ENCODE data around the gene CHCT1. TPM values are rescaled to one million over a fixed set of nuclear protein-coding genes. Genes with fewer than 3 reads are reported as not detected.

CHCT1 gene
- total RNA-seq, 1 experiment from 2014 or later: 0.88 TPM

GRCh38 chr17:60390186-60390585 is 32.1 kb upstream of the CHCT1 start:
- no peaks in the 10 kb centered on the region for H3K27me3 ChIP-seq (replicated peaks; ENCODE audit: insufficient read depth, low read depth, low read length, poor library complexity)
- H3K36me3 ChIP-seq (ENCODE audit: insufficient read depth, low read length, poor library complexity, severe bottlenecking): no peaks in the 10 kb centered on the region
- intact Hi-C loops (cut with micrococcal nuclease; ENCODE audit: unreplicated experiment): no loop called here
- CTCF ChIA-PET: no interaction called here
- H3K9me3 ChIP-seq (ENCODE audit: low read depth, low read length, poor library complexity, severe bottlenecking): no peaks in the 10 kb centered on the region
- peak overlapping the region; percentile 89 for H3K27ac ChIP-seq (ENCODE audit: low read depth, low read length, poor library complexity, severe bottlenecking)
- peak overlapping the region; percentile 89 for H3K4me3 ChIP-seq (ENCODE audit: low read depth, low read length, poor library complexity, severe bottlenecking)
- H3K4me1 ChIP-seq (ENCODE audit: insufficient read depth, low read length, poor library complexity, severe bottlenecking): peaks cover 61% of the 10 kb centered on the region
- BruUV-seq (replicated peaks): TSS peak; percentile 37
- DNase-seq (ENCODE audit: low spot score): peak; percentile 58
- TF ChIP-seq, protein P1, sequence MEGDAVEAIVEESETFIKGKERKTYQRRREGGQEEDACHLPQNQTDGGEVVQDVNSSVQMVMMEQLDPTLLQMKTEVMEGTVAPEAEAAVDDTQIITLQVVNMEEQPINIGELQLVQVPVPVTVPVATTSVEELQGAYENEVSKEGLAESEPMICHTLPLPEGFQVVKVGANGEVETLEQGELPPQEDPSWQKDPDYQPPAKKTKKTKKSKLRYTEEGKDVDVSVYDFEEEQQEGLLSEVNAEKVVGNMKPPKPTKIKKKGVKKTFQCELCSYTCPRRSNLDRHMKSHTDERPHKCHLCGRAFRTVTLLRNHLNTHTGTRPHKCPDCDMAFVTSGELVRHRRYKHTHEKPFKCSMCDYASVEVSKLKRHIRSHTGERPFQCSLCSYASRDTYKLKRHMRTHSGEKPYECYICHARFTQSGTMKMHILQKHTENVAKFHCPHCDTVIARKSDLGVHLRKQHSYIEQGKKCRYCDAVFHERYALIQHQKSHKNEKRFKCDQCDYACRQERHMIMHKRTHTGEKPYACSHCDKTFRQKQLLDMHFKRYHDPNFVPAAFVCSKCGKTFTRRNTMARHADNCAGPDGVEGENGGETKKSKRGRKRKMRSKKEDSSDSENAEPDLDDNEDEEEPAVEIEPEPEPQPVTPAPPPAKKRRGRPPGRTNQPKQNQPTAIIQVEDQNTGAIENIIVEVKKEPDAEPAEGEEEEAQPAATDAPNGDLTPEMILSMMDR (conservative IDR thresholded peaks at IDR 0.05; ENCODE audit: low read depth, low read length): no peak
- no peak for TF ChIP-seq EZH2 (IDR thresholded peaks at IDR 0.05; ENCODE audit: borderline replicate concordance, low read depth, low read length, poor library complexity, severe bottlenecking)
- POLR2A ChIA-PET (ENCODE audit: low non-redundant PET): no interaction called here

- BruUV-seq (replicated peaks): no TSS peak
- intact Hi-C loops (cut with micrococcal nuclease; ENCODE audit: unreplicated experiment): no loop called here
Measured at GRCh38 chr17:60390925-60391470, 31.3 kb upstream of the CHCT1 start.

GRCh38 chr17:60391471-60392041 is 30.7 kb upstream of the CHCT1 start:
- TF ChIP-seq, protein P1 (conservative IDR thresholded peaks at IDR 0.05; ENCODE audit: low read depth, low read length): no peak
- TF ChIP-seq EZH2 (IDR thresholded peaks at IDR 0.05; ENCODE audit: borderline replicate concordance, low read depth, low read length, poor library complexity, severe bottlenecking): no peak
- peaks cover 59% of the 10 kb centered on the region for H3K4me1 ChIP-seq (ENCODE audit: insufficient read depth, low read length, poor library complexity, severe bottlenecking)
- H3K36me3 ChIP-seq (ENCODE audit: insufficient read depth, low read length, poor library complexity, severe bottlenecking): no peaks in the 10 kb centered on the region
- no TSS peak for BruUV-seq (replicated peaks)
- H3K27ac ChIP-seq (ENCODE audit: low read depth, low read length, poor library complexity, severe bottlenecking): peak overlapping the region; percentile 89
- POLR2A ChIA-PET (ENCODE audit: low non-redundant PET): interaction anchor here (0.7 kb wide), 1 partner anchor 32 kb away, joined by 3 read pairs; no protein-coding TSS in a partner anchor
- H3K27me3 ChIP-seq (replicated peaks; ENCODE audit: insufficient read depth, low read depth, low read length, poor library complexity): no peaks in the 10 kb centered on the region
- intact Hi-C loops (cut with micrococcal nuclease; ENCODE audit: unreplicated experiment): loop anchor here (1.0 kb wide), 1 partner anchor 142 kb away; no protein-coding TSS in a partner anchor
- no peak for DNase-seq (ENCODE audit: low spot score)
- CTCF ChIA-PET: interaction anchor here (1.3 kb wide), 1 partner anchor 160 kb away, joined by 4 read pairs; no protein-coding TSS in a partner anchor
- peak overlapping the region; percentile 89 for H3K4me3 ChIP-seq (ENCODE audit: low read depth, low read length, poor library complexity, severe bottlenecking)
- no peaks in the 10 kb centered on the region for H3K9me3 ChIP-seq (ENCODE audit: low read depth, low read length, poor library complexity, severe bottlenecking)

More at GRCh38 chr17:60390925-60391470, 31.3 kb upstream of the CHCT1 start:
- TF ChIP-seq EZH2 (IDR thresholded peaks at IDR 0.05; ENCODE audit: borderline replicate concordance, low read depth, low read length, poor library complexity, severe bottlenecking): no peak
- TF ChIP-seq, protein P1 (conservative IDR thresholded peaks at IDR 0.05; ENCODE audit: low read depth, low read length): no peak
- ChIA-PET CTCF (no interaction called here), POLR2A (ENCODE audit: low non-redundant PET) (interaction anchor here (0.7 kb wide), 1 partner anchor 32 kb away, joined by 3 read pairs; no protein-coding TSS in a partner anchor)
- Histone ChIP-seq H3K36me3 (ENCODE audit: insufficient read depth, low read length, poor library complexity, severe bottlenecking) (no peaks in the 10 kb centered on the region), H3K4me3 (ENCODE audit: low read depth, low read length, poor library complexity, severe bottlenecking) (peak overlapping the region; percentile 89), H3K9me3 (ENCODE audit: low read depth, low read length, poor library complexity, severe bottlenecking) (no peaks in the 10 kb centered on the region), H3K4me1 (ENCODE audit: insufficient read depth, low read length, poor library complexity, severe bottlenecking) (peaks cover 65% of the 10 kb centered on the region), H3K27ac (ENCODE audit: low read depth, low read length, poor library complexity, severe bottlenecking) (peak overlapping the region; percentile 89), H3K27me3 (replicated peaks; ENCODE audit: insufficient read depth, low read depth, low read length, poor library complexity) (no peaks in the 10 kb centered on the region)
- DNase-seq (ENCODE audit: low spot score): peak; percentile 42

All from A673 (cell line).